Glutamatergic neuron (in vitro differentiated cells): ENCODE measurements around the gene SMAP2. TPM values are rescaled to one million over a fixed set of nuclear protein-coding genes. Genes with fewer than 3 reads are reported as not detected.
"Not testable (repeated sequence)": the region's sequence is repeated elsewhere in the genome, so short reads cannot be mapped to it uniquely, and the experiment has no call there.

Source experiments
- DNase-seq: peaks from one replicate; pipeline ENCODE4 v3.0.0; 2022
- H3K27ac Mint-ChIP-seq: one replicate; pipeline ENCODE4 v1.8.0; 2020; ENCODE audit warnings: mild to moderate bottlenecking, mixed read lengths, inconsistent platforms; ENCODE audit not compliant: unreplicated experiment
- H3K27me3 Mint-ChIP-seq: one replicate; pipeline ENCODE4 v1.8.0; 2020; ENCODE audit warnings: mild to moderate bottlenecking, moderate library complexity, mixed read lengths, inconsistent platforms; ENCODE audit not compliant: unreplicated experiment
- H3K36me3 Mint-ChIP-seq: one replicate; pipeline ENCODE4 v1.8.0; 2020; ENCODE audit warnings: mild to moderate bottlenecking, mixed read lengths, inconsistent platforms; ENCODE audit not compliant: unreplicated experiment
- H3K4me1 Mint-ChIP-seq: one replicate; pipeline ENCODE4 v1.8.0; 2020; ENCODE audit warnings: mild to moderate bottlenecking, low read depth, mixed read lengths, inconsistent platforms; ENCODE audit not compliant: unreplicated experiment
- H3K4me3 Mint-ChIP-seq: one replicate; pipeline ENCODE4 v1.8.0; 2020; ENCODE audit warnings: mild to moderate bottlenecking, mixed read lengths, inconsistent platforms; ENCODE audit not compliant: unreplicated experiment
- H3K9me3 Mint-ChIP-seq: one replicate; pipeline ENCODE4 v1.8.0; 2020; ENCODE audit warnings: mild to moderate bottlenecking, moderate library complexity, mixed read lengths, inconsistent platforms; ENCODE audit not compliant: unreplicated experiment
- CTCF ChIP-seq: fragments of 200-600 bp; sonication (generic); IDR thresholded peaks from one replicate; pipeline ENCODE4 v1.5.0; 2021; ENCODE audit not compliant: partially characterized antibody, unreplicated experiment
- total RNA-seq: library from RNA; stranded (reverse); fragmentation: NEBNext Ultra II Directional; extraction: Animal tissue kit (Norgen Biotek cat#: 25700); gene quantifications from one replicate; pipeline ENCODE4 v1.2.1, GENCODE V29; 2021; ENCODE audit not compliant: unreplicated experiment

Gene SMAP2
- total RNA-seq, 1 donor from 2014 or later = 25.2 TPM

DNA sequence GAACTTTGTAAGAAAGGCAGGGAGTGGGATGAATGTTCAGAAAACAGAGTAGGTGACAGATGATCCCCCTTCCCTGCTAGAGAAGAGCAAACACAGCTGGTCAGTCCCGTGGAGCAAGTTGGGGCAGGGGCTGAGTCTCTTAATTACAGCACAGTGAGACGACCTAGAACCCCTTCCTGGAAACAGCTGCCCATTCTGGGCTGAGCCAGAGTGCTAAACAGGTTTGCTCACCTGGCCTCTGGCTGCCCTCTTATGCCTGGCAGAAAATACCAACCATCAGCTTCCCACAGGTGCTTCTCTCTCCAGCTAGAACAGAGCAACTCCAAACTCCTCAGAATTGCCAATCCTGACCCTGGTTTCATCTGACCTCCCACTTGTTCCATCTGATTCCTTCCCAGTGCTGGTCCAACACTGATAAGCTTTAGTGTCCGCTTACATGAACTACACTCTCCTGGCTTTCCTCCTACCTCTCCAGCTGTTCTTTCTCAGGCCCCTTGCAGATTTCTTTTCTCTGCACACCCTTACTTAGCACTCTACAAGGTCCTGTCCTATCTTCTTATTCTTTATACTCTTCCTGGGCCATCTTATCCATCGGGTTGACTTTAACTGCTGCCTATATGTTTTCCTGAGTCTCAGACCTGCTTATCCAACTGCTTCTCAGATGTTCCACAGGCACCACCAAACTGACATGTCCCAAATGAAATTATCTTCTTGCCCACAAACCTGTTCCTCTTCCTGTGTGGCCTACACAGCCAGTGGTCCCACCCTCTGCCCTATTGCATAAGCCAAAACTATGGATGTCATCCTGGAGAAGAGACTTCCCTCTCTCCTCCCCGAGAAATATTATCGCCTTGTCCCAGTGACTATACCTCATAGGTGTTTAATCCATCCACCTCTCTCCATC is 33.9 kb upstream of the SMAP2 start:
- no peak overlapping the region for H3K27ac Mint-ChIP-seq
- no peak overlapping the region for H3K4me3 Mint-ChIP-seq
- H3K36me3 Mint-ChIP-seq = no peaks in the 10 kb centered on the region
- DNase-seq = no peak
- H3K27me3 Mint-ChIP-seq = peaks cover 8% of the 10 kb centered on the region
- TF ChIP-seq CTCF = no peak
- no peaks in the 10 kb centered on the region for H3K9me3 Mint-ChIP-seq
- H3K4me1 Mint-ChIP-seq = no peaks in the 10 kb centered on the region

DNA sequence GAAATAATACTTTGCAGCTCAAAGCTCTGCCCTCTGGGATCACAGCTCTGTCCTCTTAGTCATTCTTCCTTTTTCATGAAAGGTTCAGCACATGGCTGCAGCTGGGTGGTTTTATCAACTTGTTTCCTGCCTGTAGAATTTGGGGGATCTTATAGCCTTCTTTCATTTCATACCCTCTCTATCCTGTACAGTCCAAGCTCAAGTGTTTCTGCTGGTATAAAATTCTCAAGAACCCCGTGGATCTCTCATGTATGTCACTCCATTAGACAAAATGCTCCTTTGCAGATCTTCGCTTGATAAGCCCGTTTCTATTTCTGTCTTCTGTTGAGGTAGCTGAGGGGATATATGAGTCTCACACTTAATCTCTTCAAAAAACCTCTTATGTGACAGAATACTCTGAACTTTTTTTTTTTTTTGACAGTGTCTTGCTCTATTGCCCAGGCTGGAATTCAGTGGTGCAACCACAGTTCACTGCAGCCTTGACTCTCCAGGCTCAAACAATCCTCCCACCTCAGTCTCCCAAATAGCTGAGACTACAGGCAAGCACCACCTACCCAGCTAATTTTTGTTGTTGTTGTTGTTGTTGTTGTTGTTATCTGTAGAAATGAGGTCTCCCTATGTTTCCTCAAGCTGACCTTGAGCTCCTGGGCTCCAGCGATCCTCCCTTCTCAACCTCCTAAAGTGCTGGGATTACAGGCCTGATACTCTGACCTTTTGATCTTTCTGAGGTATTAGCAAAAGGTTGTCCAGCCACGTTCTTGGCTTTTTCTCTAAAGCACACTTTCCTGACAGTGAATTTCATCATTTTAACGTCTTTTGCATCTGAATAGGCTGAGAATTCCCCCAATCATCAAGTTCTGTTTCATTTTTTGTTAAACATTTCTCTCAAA is 31.8 kb upstream of the SMAP2 start:
- Mint-ChIP-seq H3K27ac (no peak overlapping the region), H3K36me3 (no peaks in the 10 kb centered on the region), H3K4me1 (no peaks in the 10 kb centered on the region), H3K9me3 (no peaks in the 10 kb centered on the region), H3K4me3 (no peak overlapping the region), H3K27me3 (peaks cover 8% of the 10 kb centered on the region)
- DNase-seq = no peak
- no peak for TF ChIP-seq CTCF

- DNase-seq, H3K36me3 Mint-ChIP-seq, H3K9me3 Mint-ChIP-seq, H3K27ac Mint-ChIP-seq, H3K4me1 Mint-ChIP-seq, H3K27me3 Mint-ChIP-seq, H3K4me3 Mint-ChIP-seq: not testable (repeated sequence)
Observed at GRCh38 chr1:40342381-40342717, 31.2 kb upstream of the SMAP2 start.

DNA sequence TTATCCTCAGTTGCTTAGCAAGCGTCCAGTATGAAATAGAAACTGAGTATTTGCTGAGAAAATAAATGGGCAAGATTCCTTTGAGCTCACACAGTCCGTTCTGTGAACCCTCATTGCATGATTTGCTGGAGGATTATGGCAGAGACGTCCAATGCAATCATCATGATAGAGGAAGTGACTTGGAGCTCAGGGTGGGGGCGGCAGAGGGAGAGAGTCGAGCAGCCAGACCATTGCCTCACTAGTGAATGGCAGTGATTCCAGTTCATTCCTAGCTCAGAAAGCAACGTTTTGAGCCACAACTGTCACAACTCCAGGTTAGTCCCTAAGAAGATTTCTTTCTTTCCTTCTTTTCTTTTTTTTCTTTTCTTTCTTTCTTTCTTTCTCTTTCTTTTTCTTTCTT is 28.9 kb upstream of the SMAP2 start:
- no peak for TF ChIP-seq CTCF
- Mint-ChIP-seq H3K36me3 (no peaks in the 10 kb centered on the region), H3K4me1 (no peaks in the 10 kb centered on the region), H3K27me3 (peaks cover 8% of the 10 kb centered on the region), H3K27ac (no peak overlapping the region), H3K9me3 (no peaks in the 10 kb centered on the region), H3K4me3 (no peak overlapping the region)
- DNase-seq = no peak

DNA sequence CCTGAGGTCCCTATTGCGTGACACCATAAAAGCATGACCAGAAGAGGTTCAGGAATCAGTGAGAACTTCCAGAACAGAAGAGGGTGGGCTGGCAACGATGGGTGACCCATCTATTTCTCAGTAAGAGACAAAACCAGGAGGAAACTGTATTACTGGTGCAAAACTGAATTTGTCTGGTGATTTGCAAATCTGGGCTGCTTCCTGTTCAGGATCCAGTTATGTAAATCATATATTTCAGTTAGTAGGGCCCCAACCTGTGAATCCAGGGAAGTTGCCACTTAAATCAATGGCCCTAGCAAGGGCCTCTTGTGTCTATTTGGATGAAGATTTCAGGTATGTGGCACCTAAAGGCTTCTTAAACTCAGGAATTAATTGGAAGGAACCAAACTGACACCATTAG is 23.1 kb upstream of the SMAP2 start:
- no peak for TF ChIP-seq CTCF
- no peak overlapping the region for H3K27ac Mint-ChIP-seq
- H3K36me3 Mint-ChIP-seq = no peaks in the 10 kb centered on the region
- no peaks in the 10 kb centered on the region for H3K4me1 Mint-ChIP-seq
- H3K9me3 Mint-ChIP-seq = peaks cover 2% of the 10 kb centered on the region
- DNase-seq = no peak
- no peaks in the 10 kb centered on the region for H3K27me3 Mint-ChIP-seq
- H3K4me3 Mint-ChIP-seq = no peak overlapping the region
